PC-9 (cell line): ENCODE data around the gene KDM1A.
"Not testable (repeated sequence)": the region's sequence is repeated elsewhere in the genome, so short reads cannot be mapped to it uniquely, and the experiment has no call there.

Experiments used
- CTCF ChIP-seq: fragments of 200-600 bp; sonication (generic); conservative IDR thresholded peaks from 2 replicates; pipeline ENCODE4 v1.6.1; 2017; ENCODE audit warnings: mixed run types, antibody characterized with exemption, mild to moderate bottlenecking, moderate library complexity
- EZH2 ChIP-seq: fragments of 200-600 bp; sonication (generic); IDR thresholded peaks from 2 replicates; pipeline ENCODE4 v1.8.0; 2017; ENCODE audit warnings: antibody characterized with exemption, low read depth

- TF ChIP-seq CTCF, EZH2: not testable (repeated sequence)
Measured at GRCh38 chr1:23002218-23002617, 17.1 kb upstream of the KDM1A start.
